GM12875 (cell line): ENCODE data around the gene MLEC.

ENCODE experiments used
- H3K4me3 ChIP-seq: one replicate; pipeline ENCODE4 v1.5.1; 2011; ENCODE audit warnings: low read depth, low read length, control low read depth
- TF ChIP-seq, protein P1 (sequence below): IDR thresholded peaks from 2 replicates; pipeline ENCODE4 v1.5.1; 2011; ENCODE audit warnings: low read depth, mild to moderate bottlenecking, control low read depth, inconsistent platforms, low read length, moderate library complexity, borderline replicate concordance; ENCODE audit not compliant: insufficient read depth

Gene MLEC

DNA sequence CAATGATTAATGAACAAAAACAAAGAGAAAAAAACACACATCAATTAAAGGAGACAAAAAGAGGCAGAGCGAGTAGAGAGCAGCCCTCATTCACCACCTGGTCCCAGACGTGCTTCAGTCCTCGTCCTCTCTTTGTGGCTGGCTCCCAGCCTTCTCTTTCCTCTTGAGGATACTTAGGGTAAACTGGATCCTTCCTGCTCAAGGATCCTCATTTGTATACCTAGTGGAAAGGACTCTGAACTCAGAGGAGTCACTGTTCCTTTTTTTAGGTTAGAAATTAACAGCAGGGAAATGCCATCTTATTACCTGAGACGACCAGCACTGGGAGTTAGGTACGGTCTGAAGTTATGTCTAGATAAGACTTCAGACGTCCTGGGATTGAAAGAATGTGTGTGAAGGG lies 9.7 kb downstream of the MLEC start:
- no peak overlapping the region for H3K4me3 ChIP-seq
- TF ChIP-seq, protein P1, sequence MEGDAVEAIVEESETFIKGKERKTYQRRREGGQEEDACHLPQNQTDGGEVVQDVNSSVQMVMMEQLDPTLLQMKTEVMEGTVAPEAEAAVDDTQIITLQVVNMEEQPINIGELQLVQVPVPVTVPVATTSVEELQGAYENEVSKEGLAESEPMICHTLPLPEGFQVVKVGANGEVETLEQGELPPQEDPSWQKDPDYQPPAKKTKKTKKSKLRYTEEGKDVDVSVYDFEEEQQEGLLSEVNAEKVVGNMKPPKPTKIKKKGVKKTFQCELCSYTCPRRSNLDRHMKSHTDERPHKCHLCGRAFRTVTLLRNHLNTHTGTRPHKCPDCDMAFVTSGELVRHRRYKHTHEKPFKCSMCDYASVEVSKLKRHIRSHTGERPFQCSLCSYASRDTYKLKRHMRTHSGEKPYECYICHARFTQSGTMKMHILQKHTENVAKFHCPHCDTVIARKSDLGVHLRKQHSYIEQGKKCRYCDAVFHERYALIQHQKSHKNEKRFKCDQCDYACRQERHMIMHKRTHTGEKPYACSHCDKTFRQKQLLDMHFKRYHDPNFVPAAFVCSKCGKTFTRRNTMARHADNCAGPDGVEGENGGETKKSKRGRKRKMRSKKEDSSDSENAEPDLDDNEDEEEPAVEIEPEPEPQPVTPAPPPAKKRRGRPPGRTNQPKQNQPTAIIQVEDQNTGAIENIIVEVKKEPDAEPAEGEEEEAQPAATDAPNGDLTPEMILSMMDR = no peak

DNA sequence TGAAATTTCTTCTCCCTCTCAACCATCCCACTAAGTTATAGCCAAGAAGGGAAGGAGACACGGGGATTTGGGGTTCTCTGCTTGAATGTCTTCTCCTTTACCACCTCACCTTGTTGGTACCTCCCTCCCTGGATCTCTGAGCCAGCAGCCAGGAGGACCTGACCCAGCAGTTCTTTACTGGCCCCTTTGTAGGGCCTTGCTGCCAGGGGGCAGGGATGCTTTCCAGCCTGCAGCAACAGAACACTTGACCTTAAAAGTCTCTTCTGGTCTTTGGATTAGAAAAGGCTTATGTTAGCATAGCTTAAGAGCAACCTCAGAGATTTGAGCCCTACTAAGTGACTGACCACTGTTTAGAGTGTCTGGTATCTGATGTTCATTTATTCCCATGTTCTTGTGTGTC lies 10.4 kb downstream of the MLEC start:
- TF ChIP-seq, protein P1 = no peak
- H3K4me3 ChIP-seq = no peak overlapping the region

DNA sequence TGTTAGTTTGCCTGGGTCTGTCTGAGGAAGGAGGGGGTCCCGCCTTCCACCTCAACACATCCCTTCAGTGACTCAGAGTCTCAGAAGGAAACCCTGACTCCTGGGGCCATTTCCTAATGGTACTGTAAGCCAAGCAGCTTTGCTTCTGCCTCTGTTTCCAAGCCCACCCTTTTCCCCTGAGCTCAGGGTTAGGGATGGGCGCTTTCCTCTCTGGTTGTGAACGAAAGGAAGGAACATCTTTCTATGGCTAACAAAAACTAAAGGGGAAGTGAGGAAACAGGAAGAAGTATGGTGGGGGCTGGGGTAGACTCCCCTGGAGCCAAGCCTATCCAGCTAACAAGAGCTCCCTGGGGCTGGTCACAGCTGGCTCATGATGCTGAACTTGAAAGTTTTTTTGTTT lies 11.7 kb downstream of the MLEC start:
- no peak overlapping the region for H3K4me3 ChIP-seq
- TF ChIP-seq, protein P1 = no peak

DNA sequence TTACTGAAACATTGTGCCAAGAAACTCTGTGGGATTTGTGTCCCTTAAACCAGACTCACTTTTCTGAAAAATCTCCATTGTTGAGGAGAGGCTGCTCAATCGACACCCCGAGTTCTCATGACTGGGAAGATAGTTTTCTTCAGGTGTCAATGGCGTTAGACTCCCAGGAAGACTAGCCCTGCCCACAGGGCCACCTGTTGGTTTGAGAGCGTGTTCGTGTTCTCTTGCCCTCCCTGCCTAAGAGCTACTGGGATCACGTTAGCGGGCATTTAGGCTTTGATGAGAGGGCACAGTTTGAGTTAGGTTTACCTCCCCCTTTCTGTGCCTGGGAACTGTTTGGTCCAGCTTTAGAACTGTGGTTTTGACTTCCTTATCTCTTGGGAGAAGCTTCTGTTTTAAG lies 12.6 kb downstream of the MLEC start:
- TF ChIP-seq, protein P1 = no peak

DNA sequence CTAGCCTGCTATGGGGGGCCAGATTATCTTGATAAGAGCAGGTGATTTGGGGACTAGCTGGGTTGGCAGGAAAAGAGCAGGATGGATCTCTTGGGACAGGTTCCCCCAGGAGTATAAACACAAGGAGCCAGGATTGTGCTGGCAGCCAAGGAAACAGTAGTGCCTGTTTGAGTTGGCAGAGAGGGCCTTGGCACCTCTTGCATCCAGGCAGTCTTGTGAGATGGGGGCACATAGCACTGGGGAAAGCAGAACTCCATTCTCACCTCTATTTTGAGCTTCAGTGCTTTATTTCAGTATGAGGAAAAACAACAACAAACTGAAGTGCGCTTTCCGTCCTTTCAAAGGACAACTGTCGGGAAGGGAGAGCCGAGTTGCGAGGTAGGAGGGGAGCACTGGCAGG lies 13.9 kb downstream of the MLEC start:
- TF ChIP-seq, protein P1 = no peak
- no peak overlapping the region for H3K4me3 ChIP-seq

More for the DNA sequence above, 12.6 kb downstream of the MLEC start:
- no peak overlapping the region for H3K4me3 ChIP-seq

DNA sequence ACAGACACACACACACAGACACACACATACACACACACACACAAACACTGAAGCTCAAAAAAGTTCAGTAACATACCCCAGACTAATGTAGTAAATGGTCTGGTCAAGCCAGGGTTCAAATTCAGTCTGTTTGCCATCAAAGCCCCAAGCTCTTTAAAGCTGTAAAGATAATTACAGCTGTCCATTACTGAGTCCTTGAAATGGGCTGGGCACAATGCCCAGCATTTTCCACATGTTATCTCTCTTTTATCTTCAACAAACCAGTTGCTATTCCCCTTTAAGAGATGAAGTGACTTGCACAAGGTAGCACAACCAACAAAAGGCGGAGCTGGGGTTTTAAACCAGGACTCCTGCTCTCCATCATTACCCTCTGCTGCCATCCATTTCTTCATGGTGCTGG lies 15.7 kb downstream of the MLEC start:
- no peak overlapping the region for H3K4me3 ChIP-seq
- TF ChIP-seq, protein P1 = no peak

DNA sequence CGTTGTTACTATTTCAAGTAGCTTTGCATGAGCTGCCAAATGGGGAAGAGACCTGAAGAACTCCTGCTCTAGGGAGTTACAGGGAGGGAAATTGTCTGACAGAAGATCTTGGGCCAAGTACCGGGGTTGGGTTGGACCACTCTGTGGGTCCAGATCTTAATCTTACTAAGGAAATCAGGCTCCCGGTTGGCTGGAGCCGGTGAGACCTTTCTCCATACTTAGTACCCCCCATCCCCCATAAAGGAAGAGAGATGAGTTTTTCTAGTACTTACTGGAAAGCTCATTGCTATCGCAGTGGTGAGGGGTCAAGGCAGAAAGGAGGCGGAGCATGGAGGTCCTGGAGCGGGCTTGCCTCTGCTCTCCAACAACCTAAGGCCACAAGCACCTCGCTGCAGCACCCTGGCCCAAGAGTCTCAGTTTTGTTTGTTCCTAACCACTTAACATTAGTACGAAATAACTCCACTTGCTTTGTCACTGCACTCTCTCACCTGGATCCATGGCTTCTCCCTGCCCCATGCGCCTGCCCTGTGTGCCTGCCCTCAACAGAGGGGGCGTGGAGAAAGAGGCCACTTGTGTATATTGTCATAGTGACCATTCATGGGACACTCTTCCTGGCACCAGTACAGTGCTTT lies 16.5 kb downstream of the MLEC start:
- no peak overlapping the region for H3K4me3 ChIP-seq
- TF ChIP-seq, protein P1 = no peak
